CD4-positive, alpha-beta T cell treated with Interleukin-15 for 1 hour (primary cell): ENCODE results near the gene TMEM35A.
"Not testable (repeated sequence)": the region's sequence is repeated elsewhere in the genome, so short reads cannot be mapped to it uniquely, and the experiment has no call there.

Source experiments
- DNase-seq: peaks from one replicate; pipeline ENCODE4 v3.0.0-alpha.2; 2020

TMEM35A gene

DNA sequence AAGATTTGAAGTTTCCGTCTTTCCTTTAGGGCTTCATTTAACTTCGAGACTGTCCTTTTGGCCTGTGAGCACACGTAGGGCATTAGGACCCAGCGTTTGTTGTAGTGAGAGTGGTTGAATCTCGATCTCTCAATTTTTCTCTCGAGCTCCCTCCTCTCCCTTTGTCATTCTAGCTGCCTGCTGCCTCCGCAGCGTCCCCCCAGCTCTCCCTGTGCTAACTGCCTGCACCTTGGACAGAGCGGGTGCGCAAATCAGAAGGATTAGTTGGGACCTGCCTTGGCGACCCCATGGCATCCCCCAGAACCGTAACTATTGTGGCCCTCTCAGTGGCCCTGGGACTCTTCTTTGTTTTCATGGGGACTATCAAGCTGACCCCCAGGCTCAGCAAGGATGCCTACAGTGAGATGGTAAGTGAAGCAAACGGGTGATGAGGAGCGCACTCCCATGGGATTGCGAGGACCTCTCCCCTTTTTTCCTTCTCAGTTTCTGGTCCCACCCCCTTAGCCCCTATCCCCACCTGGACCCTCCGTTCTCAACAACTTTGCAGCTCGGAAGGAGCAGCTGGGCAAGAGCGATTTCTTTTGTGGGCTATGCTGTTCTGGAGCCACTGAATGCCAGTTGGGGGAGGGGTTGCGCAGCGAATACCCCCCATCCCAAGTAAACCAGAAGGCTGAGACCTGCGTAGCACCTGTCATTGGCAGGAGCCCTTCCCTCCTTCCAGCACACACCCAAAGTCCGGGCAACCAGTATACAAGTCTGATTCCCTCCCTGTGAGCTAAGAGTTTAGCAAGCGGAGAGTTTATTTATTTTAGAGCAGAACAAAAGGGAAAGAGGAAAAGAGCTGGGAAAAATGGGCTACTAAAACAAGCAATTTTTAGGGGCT is at the start of gene TMEM35A:
Gene TMEM35A (plus strand): TSS at position 164 of the 883 bp plus-strand sequence. CDS start 124 bp downstream, at position 288.
- no peak for DNase-seq

DNA sequence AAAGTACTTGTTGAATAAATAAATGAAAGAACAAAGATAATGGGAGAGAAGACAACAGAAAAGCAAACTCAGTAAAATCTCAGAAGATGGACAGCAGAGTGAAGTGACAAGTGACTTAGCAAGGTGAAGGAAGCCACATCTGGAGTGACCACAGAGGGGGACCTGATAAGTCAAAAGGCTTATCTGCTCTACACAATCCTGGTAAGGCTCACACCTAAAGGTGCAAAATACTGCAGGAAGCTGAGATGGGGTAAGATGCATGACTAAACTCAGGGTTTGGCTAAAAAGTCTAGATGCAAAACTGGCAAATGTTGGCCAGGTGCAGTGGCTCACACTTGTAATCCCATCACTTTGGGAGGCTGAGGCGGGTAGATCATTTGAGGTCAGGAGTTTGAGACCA is 49.0 kb upstream of the TMEM35A start:
- DNase-seq = no peak

GRCh38 chrX:101037231-101037630 is 41.4 kb upstream of the TMEM35A start:
- no peak for DNase-seq

DNA sequence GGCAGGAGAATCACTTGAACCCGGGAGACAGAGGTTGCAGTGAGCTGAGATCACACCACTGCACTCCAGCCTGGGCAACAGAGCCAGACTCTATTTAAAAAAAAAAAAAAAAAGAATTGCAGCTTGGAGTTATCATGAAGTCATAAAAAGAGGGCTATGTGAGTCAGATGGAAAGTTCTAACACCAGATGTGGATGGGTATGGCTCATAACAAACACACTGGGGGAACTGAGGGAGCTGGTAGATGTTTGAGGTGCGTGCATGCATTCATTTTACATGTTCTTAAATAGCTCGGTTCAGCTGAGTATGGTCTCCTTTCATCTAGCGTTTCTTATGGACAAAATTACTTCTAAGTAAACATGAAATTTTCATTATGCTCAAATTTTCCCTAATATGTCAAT is 38.5 kb upstream of the TMEM35A start:
- no peak for DNase-seq

DNA sequence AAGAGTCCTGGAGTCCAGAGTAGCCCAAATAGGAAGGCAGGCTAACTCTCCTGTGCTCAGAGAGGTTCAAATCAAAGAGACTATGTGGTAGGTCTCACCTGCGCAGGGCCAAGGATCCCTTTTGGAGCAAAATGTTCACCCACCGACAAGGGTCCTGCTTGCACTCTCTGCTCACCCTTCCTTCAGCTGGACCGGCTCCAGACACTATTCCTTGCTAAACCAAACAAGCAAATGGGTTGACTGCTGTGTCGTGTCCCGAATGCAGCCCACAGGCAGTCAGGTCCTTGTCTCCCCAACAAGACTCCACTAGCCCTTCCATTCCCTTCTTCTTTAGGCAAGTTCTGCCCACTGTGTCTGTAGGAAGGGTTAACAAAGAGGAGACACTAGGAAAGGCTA is 27.5 kb upstream of the TMEM35A start:
- no peak for DNase-seq

- DNase-seq = peak; percentile 84
Measured at GRCh38 chrX:101051549-101052302, 27.0 kb upstream of the TMEM35A start, which contains the start of gene TRMT2B. TRMT2B (minus strand) TSS chrX:101052111; CDS start chrX:101042289, 9,822 bp downstream.

DNA sequence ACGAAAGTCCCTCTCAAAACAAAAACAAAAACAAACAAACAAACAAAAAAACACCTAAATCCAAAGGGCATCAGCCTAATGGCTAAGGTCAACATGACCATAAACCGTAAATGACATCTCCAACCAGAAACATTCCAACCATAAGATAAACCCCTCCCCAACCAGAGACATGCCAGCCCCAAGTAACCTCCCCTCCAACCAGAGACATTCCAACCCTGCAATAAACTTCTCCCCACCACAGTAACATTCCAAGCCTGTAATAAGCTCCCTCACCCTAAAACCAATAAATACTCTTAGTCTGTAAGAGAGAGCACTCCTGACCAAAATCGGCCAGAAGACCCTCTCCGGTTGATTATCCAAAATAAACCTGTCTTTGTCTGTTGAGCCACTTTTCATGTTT is 22.1 kb upstream of the TMEM35A start:
- not testable (repeated sequence) for DNase-seq

GRCh38 chrX:101057093-101057714 is 21.5 kb upstream of the TMEM35A start:
- no peak for DNase-seq

DNA sequence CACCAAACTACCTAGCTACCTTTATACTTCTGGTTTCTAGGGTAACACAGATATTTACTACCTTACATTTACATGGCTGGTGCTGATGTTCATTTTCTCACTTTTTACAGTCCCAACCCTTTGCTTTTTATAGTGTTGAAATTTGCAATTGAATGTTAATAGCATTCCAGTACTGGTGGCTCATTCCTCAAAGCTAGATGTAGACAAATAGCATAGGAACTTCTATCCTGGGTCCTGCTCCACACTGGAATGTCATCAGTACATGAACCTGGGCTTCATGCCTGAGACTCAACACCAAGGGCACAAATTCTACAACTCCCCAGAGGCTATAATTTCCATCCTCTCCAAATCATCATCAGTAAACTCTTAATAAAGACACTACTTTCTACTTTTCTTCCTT is 16.5 kb upstream of the TMEM35A start:
- no peak for DNase-seq

- DNase-seq = no peak
Measured at GRCh38 chrX:101071582-101071981, 7.1 kb upstream of the TMEM35A start.

DNA sequence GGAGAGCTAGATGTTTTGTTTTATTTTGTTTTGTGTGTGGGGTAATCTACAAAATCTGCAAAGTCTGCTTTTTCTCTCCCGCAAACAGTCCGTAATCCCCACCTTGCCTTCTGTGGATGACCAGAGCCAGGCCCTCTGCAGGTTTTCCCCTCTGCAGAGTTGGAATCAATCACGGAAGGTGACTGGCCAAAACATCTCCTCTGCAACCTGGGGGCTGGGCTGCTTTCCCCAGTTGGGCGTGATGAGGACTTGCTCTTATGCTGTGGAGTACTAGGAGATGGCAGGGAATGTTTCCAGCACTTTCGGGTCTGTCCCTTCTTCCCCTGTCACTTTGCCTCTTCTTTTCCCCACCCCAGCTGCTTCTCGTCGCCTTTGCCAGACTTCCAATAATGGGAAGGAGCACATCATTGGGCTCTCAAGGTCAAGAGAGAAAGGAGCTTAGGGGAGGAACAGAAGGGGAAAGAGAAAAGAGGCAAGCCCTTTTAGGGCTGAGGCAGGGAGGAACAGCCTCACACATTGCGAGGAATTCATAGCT is 1.1 kb downstream of the TMEM35A start:
- no peak for DNase-seq

- no peak for DNase-seq
Measured at GRCh38 chrX:101080326-101081124, 1.8 kb downstream of the TMEM35A start.

DNA sequence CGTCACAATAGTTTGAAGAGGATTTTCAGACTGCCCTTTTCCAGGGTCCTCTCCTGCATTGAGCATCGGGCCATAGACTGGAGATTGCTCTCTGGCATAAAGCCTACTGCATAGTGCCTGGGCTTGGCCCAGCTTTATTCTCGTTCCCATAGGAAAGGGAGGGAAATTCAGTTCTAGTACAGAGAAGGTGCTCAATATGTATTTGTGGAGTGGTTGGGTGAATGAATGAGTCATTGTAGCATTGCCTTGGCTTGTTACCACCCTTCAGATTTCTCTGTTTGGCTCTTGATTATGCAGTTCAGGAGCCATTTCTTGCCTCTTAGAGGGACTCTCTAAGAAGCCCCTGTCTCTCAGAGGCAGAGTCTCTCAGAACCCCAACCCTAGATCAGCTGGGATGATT is 2.6 kb downstream of the TMEM35A start:
- no peak for DNase-seq

DNA sequence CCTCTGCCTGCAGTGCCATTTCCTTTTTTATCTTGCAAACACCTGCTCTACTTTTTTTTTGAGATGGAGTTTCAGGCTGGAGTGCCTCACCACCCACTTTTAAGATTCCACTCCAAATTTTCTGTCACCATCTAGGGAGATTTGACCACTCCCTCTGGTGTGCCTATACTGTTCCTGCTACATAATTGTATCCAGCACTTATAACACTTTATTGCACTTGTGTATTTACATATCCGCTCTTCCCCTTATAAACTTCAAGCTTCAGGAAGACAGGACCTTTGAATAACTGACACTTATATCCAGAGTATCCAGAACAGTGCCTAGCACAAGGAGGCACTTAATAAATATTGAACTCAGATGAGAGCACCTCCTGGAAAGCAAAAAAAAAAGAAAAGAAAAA is 13.1 kb downstream of the TMEM35A start:
- no peak for DNase-seq

DNA sequence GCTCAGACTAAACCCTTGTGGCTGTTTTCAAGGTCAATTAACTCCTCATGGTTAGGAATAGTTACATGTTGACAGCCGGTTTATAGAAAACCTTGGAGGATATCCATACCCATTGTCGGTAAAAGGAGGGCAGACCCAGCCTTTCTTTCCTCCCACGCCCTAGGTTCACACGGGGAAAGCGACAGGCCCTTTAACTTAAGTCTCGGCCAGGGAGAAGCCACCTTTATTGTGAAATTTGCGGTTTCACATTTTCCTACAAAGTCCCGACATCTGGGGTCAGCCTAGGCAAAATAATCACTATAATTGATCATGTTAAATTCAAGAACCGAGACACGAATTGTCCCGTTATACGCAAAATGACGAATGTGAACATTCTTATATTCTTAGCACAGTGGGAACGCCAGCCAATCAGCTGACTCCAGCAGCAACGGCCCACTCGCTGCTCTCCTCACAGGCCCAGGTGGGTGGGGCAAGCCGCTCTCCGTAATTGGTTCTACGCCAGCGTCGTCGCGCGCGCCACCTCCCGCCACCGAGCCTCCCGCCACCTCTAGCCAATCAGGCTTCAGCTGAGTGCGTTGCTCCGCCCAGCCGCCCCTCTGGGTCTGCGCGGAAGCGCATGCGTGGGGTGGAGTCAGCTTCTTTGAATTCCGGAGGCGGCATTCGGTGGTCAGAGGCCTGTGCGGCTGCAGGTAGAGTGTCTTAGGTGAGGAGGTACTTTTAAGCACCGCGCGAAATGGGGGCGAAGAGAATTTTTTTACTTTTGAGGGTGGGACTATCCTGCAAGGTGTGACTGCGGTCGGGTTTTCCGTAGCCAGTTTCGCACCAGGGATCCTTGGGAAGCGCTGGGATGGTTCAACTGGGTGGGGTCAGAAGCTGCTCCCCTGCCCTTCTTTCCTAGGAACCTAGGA is 19.1 kb downstream of the TMEM35A start, which contains the start of gene CENPI:
Gene CENPI (plus strand): TSS at position 659 of the 908 bp plus-strand sequence. CDS start 2,867 bp downstream, outside the sequence.
- peak; percentile 96 for DNase-seq

- no peak for DNase-seq
Measured at GRCh38 chrX:101108284-101108683, 29.6 kb downstream of the TMEM35A start.

DNA sequence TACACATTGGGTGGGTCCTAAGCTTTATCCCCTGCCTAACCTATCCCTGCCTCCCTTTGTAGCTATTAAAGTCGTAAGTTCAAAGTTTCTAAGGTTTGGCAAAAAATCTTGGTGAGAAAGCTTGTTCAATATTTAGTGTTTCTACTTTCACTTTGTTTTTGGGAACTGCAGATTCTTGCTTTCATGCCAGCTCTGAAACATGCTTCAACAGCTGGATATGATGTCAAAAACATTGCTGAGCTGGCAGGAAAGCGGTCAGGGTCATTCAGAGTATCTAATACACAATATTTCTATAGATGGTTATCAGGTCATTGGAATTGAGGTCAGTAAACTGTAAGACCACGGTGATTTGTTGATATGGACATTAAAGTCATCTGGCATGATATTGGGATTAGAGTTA is 39.0 kb downstream of the TMEM35A start:
- DNase-seq = no peak

DNA sequence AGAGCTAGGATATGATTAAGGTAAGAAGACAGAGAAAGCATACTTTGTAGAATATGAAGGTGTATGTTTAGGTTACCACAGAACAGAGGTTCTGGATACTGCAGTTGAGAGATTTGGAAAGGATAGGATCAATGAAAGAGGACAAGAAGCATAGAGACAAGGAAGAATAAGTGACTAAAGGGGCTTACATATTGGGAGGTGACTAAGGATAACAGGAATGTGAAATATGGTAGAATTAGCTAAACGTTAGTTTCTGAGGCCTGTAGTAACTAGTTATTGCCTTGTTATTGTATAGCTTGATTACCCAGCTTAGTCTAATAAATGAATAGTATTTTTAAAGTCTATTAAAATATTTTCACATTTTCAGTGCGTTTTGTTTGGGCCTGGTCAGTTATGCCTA is 57.6 kb downstream of the TMEM35A start:
- DNase-seq = no peak
